Neural progenitor cell (in vitro differentiated cells): ENCODE data around the gene CDH3. TPM values are rescaled to one million over a fixed set of nuclear protein-coding genes. Genes with fewer than 3 reads are reported as not detected.

ENCODE experiments used
- DNase-seq: peaks from one replicate; pipeline ENCODE4 v3.0.0-alpha.2; 2016; ENCODE audit warnings: low spot score
- H2AFZ ChIP-seq: fragments of 200-600 bp; sonication (generic); replicated peaks from 2 replicates; pipeline ENCODE4 v1.6.1; 2016; ENCODE audit warnings: antibody characterized with exemption
- H3F3A ChIP-seq: fragments of 200-600 bp; sonication (generic); 2 replicates; pipeline ENCODE4 v1.6.1; 2016; ENCODE audit warnings: antibody characterized with exemption, low read depth
- H3K27ac ChIP-seq: fragments of 200-600 bp; sonication (generic); 2 replicates; pipeline ENCODE4 v1.5.1; 2016; ENCODE audit warnings: mild to moderate bottlenecking
- H3K27me3 ChIP-seq: fragments of 200-600 bp; sonication (generic); 2 replicates; pipeline ENCODE4 v1.6.1; 2016; ENCODE audit warnings: mild to moderate bottlenecking, moderate library complexity
- H3K36me3 ChIP-seq: fragments of 200-600 bp; sonication (generic); 2 replicates; pipeline ENCODE4 v1.5.1; 2016
- H3K4me1 ChIP-seq: fragments of 200-600 bp; sonication (generic); 2 replicates; pipeline ENCODE4 v1.6.1; 2016; ENCODE audit warnings: mixed run types
- H3K4me2 ChIP-seq: fragments of 200-600 bp; sonication (generic); 2 replicates; pipeline ENCODE4 v1.6.1; 2016
- H3K4me3 ChIP-seq: fragments of 200-600 bp; sonication (generic); 2 replicates; pipeline ENCODE4 v1.5.1; 2016
- H3K79me2 ChIP-seq: fragments of 200-600 bp; sonication (generic); 2 replicates; pipeline ENCODE4 v1.6.1; 2016; ENCODE audit warnings: low read depth
- H3K9ac ChIP-seq: fragments of 200-600 bp; sonication (generic); 2 replicates; pipeline ENCODE4 v1.6.1; 2016
- H3K9me3 ChIP-seq: fragments of 200-600 bp; sonication (generic); 2 replicates; pipeline ENCODE4 v1.5.1; 2016; ENCODE audit warnings: low read depth
- H4K20me1 ChIP-seq: fragments of 200-600 bp; sonication (generic); 2 replicates; pipeline ENCODE4 v1.6.1; 2016; ENCODE audit warnings: low read depth
- H3K27ac Mint-ChIP-seq: 3 replicates; pipeline ENCODE4 v1.8.0; 2021; ENCODE audit warnings: mixed read lengths
- H3K27me3 Mint-ChIP-seq: 2 replicates; pipeline ENCODE4 v1.8.0; 2022; ENCODE audit warnings: low read depth, mild to moderate bottlenecking, inconsistent platforms, moderate library complexity, mixed read lengths; ENCODE audit not compliant: insufficient read depth
- H3K36me3 Mint-ChIP-seq: 3 replicates; pipeline ENCODE4 v1.8.0; 2021; ENCODE audit warnings: mixed read lengths
- H3K4me1 Mint-ChIP-seq: 3 replicates; pipeline ENCODE4 v1.8.0; 2021; ENCODE audit warnings: mixed read lengths
- H3K4me3 Mint-ChIP-seq: 3 replicates; pipeline ENCODE4 v1.8.0; 2021; ENCODE audit warnings: mild to moderate bottlenecking, moderate library complexity, mixed read lengths
- H3K9me3 Mint-ChIP-seq: 3 replicates; pipeline ENCODE4 v1.8.0; 2020; ENCODE audit warnings: mixed read lengths
- EZH2 ChIP-seq: fragments of 200-600 bp; sonication (generic); IDR thresholded peaks from 2 replicates; pipeline ENCODE4 v1.6.1; 2017; ENCODE audit warnings: antibody characterized with exemption, mild to moderate bottlenecking, moderate library complexity
- EZH2phosphoT487 ChIP-seq: fragments of 200-600 bp; sonication (generic); IDR thresholded peaks from 2 replicates; pipeline ENCODE4 v1.6.1; 2017; ENCODE audit warnings: antibody characterized with exemption
- total RNA-seq: library from RNA; depleted of rRNA; stranded (reverse); fragments of >200 nt; gene quantifications from 2 replicates; pipeline ENCODE4 v1.2.3, GENCODE V29; 2015; ENCODE audit warnings: low replicate concordance
- TF ChIP-seq, protein P1 (sequence below): fragments of 200-600 bp; sonication (generic); IDR thresholded peaks from 2 replicates; pipeline ENCODE4 v1.5.1; 2017; ENCODE audit warnings: antibody characterized with exemption, mild to moderate bottlenecking

Gene CDH3
- total RNA-seq, 1 donor from 2014 or later: 3.9 TPM

DNA sequence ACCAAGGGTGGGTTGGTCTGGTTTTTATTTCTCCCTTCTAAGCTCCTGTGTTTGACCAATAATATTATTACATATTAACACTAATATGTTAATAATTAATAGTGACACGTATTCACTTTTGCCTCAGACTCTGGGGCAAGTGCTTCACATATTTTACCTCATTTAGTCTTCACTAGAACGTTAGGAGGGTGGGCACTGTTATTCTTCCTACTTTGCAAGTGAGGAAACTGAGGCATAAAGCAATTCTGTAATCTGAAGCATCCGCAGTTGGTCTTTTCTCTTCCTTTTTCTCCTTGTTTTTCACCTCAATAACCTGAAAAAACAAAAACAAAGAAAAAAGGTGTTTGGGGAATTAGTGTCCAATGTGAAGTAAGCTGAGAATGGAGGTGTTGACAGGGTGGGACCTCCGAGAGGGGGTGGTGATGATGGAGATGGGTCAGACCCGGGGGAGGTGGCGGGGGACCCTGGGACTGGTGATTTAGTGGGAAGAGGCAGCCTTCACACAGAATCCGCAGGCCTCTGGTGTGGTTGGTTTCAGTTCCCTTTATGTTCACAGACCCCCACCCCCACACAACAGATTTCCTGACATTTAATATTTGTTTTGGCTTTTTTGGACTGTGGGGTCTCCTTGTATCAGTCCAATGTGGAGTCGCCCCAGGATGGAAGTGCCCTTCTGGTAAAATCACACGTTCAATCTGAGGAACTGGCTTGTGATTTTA lies 95.7 kb downstream of the CDH3 start:
- H3K79me2 ChIP-seq: no peaks in the 10 kb centered on the region
- peaks cover 22% of the 10 kb centered on the region for H3K4me1 Mint-ChIP-seq
- H3K9ac ChIP-seq: no peak overlapping the region
- peaks cover 11% of the 10 kb centered on the region for H3K4me1 ChIP-seq
- H3K36me3 Mint-ChIP-seq: no peaks in the 10 kb centered on the region
- no peak overlapping the region for H3K27ac Mint-ChIP-seq
- no peak overlapping the region for H3K4me3 Mint-ChIP-seq
- no peak overlapping the region for H2AFZ ChIP-seq
- H4K20me1 ChIP-seq: no peaks in the 10 kb centered on the region
- TF ChIP-seq EZH2phosphoT487 (no peak), EZH2 (no peak)
- TF ChIP-seq, protein P1, sequence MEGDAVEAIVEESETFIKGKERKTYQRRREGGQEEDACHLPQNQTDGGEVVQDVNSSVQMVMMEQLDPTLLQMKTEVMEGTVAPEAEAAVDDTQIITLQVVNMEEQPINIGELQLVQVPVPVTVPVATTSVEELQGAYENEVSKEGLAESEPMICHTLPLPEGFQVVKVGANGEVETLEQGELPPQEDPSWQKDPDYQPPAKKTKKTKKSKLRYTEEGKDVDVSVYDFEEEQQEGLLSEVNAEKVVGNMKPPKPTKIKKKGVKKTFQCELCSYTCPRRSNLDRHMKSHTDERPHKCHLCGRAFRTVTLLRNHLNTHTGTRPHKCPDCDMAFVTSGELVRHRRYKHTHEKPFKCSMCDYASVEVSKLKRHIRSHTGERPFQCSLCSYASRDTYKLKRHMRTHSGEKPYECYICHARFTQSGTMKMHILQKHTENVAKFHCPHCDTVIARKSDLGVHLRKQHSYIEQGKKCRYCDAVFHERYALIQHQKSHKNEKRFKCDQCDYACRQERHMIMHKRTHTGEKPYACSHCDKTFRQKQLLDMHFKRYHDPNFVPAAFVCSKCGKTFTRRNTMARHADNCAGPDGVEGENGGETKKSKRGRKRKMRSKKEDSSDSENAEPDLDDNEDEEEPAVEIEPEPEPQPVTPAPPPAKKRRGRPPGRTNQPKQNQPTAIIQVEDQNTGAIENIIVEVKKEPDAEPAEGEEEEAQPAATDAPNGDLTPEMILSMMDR: no peak
- peaks cover 2% of the 10 kb centered on the region for H3K9me3 Mint-ChIP-seq
- H3K27me3 ChIP-seq: peaks cover 29% of the 10 kb centered on the region
- peaks cover 8% of the 10 kb centered on the region for H3F3A ChIP-seq
- H3K27me3 Mint-ChIP-seq: peaks cover 21% of the 10 kb centered on the region
- H3K4me2 ChIP-seq: no peak overlapping the region
- no peak for DNase-seq
- no peak overlapping the region for H3K27ac ChIP-seq
- H3K4me3 ChIP-seq: no peak overlapping the region
- no peaks in the 10 kb centered on the region for H3K9me3 ChIP-seq
- H3K36me3 ChIP-seq: no peaks in the 10 kb centered on the region

DNA sequence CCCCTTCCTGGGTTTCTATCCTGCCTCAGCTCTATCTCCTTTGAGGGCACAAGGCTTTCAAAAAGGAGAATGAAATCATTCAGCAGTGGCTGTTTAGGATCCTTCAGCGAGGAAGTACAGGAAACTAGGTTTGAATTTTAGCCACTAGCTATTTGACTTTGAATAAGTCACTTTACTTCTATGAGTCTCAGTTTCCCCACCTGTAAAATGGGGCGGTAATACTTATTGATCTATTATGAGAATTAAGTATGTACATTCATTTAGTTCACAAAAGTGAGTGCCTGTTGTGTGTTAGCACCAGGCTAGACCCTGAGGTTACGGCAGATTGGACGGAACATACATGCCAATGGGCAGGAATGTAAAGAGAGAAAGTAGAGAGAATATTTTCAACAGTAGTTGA lies 98.6 kb downstream of the CDH3 start:
- Histone ChIP-seq H3K9ac (no peak overlapping the region), H3F3A (peaks cover 8% of the 10 kb centered on the region), H3K4me2 (no peak overlapping the region), H3K27me3 (peaks cover under 1% of the 10 kb centered on the region), H3K79me2 (no peaks in the 10 kb centered on the region), H3K36me3 (no peaks in the 10 kb centered on the region), H3K27ac (no peak overlapping the region), H4K20me1 (no peaks in the 10 kb centered on the region), H3K4me1 (peaks cover 7% of the 10 kb centered on the region), H2AFZ (no peak overlapping the region), H3K4me3 (no peak overlapping the region), H3K9me3 (no peaks in the 10 kb centered on the region)
- TF ChIP-seq EZH2phosphoT487 (no peak), EZH2 (no peak)
- TF ChIP-seq, protein P1: no peak
- Mint-ChIP-seq H3K36me3 (no peaks in the 10 kb centered on the region), H3K4me3 (no peak overlapping the region), H3K27me3 (peaks cover 10% of the 10 kb centered on the region), H3K27ac (no peak overlapping the region), H3K9me3 (no peaks in the 10 kb centered on the region), H3K4me1 (peaks cover 14% of the 10 kb centered on the region)
- DNase-seq: no peak

DNA sequence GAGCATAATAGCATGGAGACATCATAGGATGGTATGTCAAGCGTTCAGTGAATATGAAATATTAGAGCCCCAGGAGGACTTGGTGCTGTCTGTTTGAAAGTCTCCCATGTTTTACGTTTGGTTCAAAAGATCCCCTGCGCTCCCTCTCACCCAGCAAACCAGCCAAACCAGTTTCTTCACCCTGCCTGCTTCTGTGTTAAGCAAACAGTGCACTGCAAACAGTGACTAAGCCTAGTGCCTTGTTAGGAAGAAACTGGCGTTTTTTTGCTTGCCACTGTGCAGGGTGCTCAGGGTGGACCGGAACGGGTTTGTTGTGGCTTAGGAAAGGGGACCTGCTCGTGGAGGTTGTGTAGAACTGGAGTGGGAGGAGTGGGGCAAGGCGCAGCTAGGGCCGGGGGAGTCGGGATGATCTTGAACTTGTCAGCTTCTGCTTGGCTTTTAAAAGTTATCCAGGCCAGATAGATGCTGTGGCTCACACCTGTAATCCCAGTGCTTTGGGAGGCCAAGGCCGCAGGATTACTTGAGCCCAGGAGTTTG lies 99.7 kb downstream of the CDH3 start:
- no peaks in the 10 kb centered on the region for H3K9me3 Mint-ChIP-seq
- Histone ChIP-seq H3K4me1 (peaks cover 7% of the 10 kb centered on the region), H3K36me3 (no peaks in the 10 kb centered on the region), H3K79me2 (no peaks in the 10 kb centered on the region), H4K20me1 (no peaks in the 10 kb centered on the region), H3K27me3 (no peaks in the 10 kb centered on the region), H3F3A (peaks cover 7% of the 10 kb centered on the region), H3K27ac (no peak overlapping the region), H3K9me3 (no peaks in the 10 kb centered on the region), H3K9ac (no peak overlapping the region), H3K4me3 (no peak overlapping the region), H3K4me2 (no peak overlapping the region), H2AFZ (no peak overlapping the region)
- no peak for DNase-seq
- TF ChIP-seq, protein P1: no peak
- TF ChIP-seq EZH2phosphoT487 (no peak), EZH2 (no peak)
- H3K27me3 Mint-ChIP-seq: peaks cover 10% of the 10 kb centered on the region
- H3K36me3 Mint-ChIP-seq: no peaks in the 10 kb centered on the region
- H3K27ac Mint-ChIP-seq: no peak overlapping the region
- peaks cover 14% of the 10 kb centered on the region for H3K4me1 Mint-ChIP-seq
- no peak overlapping the region for H3K4me3 Mint-ChIP-seq
